H1 (cell line): ENCODE measurements around the gene ZFPL1. TPM values are rescaled to one million over a fixed set of nuclear protein-coding genes. Genes with fewer than 3 reads are reported as not detected.

Source experiments
- CTCF ChIA-PET: fragments of 300-600 bp; sonication (Branson Sonifier 250); formaldehyde crosslinking; loops from one replicate; lab custom pipeline; 2021; ENCODE audit not compliant: partially characterized antibody; lab: Charles Lee
- POLR2A ChIA-PET: fragments of 300-600 bp; sonication (Branson Sonifier 250); formaldehyde crosslinking; loops from one replicate; lab custom pipeline; 2021; ENCODE audit warnings: inconsistent platforms; ENCODE audit not compliant: partially characterized antibody; lab: Charles Lee
- DNase-seq, 2 experiments: peaks; one replicate each; pipeline versions ENCODE4 v3.0.0 to v3.0.0-alpha.2; 2010 to 2022; ENCODE audit warnings: low spot score in 2 of 2, low read depth in 1 of 2, mixed read lengths in 1 of 2
- FAIRE-seq: peaks from 2 replicates; lab custom pipeline; 2011; peaks lifted over from hg19 to GRCh38; lab: Jason Lieb, UNC
- H2AFZ ChIP-seq: 2 replicates; pipeline ENCODE4 v1.8.1; 2012; ENCODE audit warnings: low read length, inconsistent platforms
- H2AK5ac ChIP-seq: 2 replicates; pipeline ENCODE4 v1.6.1; 2013; ENCODE audit warnings: low read depth, low read length
- H2BK120ac ChIP-seq: replicated peaks from 2 replicates; pipeline ENCODE3; 2013; ENCODE audit warnings: low read depth, low read length, inconsistent platforms
- H2BK12ac ChIP-seq: 2 replicates; pipeline ENCODE4 v1.6.1; 2013; ENCODE audit warnings: low read depth, low read length
- H2BK15ac ChIP-seq: 2 replicates; pipeline ENCODE4 v1.6.1; 2013; ENCODE audit warnings: low read length
- H2BK20ac ChIP-seq: 2 replicates; pipeline ENCODE4 v1.6.1; 2013; ENCODE audit warnings: low read length
- H2BK5ac ChIP-seq: 2 replicates; pipeline ENCODE4 v1.6.1; 2013; ENCODE audit warnings: low read depth, low read length
- H3K14ac ChIP-seq: 2 replicates; pipeline ENCODE4 v1.6.1; 2013; ENCODE audit warnings: inconsistent platforms; ENCODE audit not compliant: insufficient read length
- H3K18ac ChIP-seq: 2 replicates; pipeline ENCODE4 v1.6.1; 2013; ENCODE audit warnings: low read length; ENCODE audit errors: extremely low read depth
- H3K23ac ChIP-seq: 2 replicates; pipeline ENCODE4 v1.6.1; 2013; ENCODE audit warnings: inconsistent platforms; ENCODE audit not compliant: insufficient read length
- H3K23me2 ChIP-seq: 2 replicates; pipeline ENCODE4 v1.6.1; 2013; ENCODE audit warnings: low read depth, low read length
- H3K27ac ChIP-seq: 2 replicates; pipeline ENCODE4 v1.6.1; 2011; ENCODE audit warnings: low read depth, low read length, inconsistent platforms
- H3K27me3 ChIP-seq, 4 experiments: replicated peaks in 1 of 4; 1 replicate in 1 of 4; 2 replicates in 3 of 4; pipeline versions ENCODE4 v1.6.1 to v1.8.1; 2011 to 2013; ENCODE audit warnings: low read length in 3 of 4, mild to moderate bottlenecking in 3 of 4, inconsistent platforms in 2 of 4, mixed read lengths in 2 of 4, moderate library complexity in 1 of 4; ENCODE audit not compliant: control insufficient read depth in 3 of 4, insufficient read depth in 3 of 4; ENCODE audit errors: extremely low read depth in 1 of 4
- H3K36me3 ChIP-seq, 4 experiments: 2 replicates each; pipeline versions ENCODE4 v1.6.1 to v1.8.1; 2011 to 2013; ENCODE audit warnings: mild to moderate bottlenecking in 4 of 4, low read length in 3 of 4, moderate library complexity in 2 of 4, control low read depth in 1 of 4, inconsistent platforms in 1 of 4; ENCODE audit not compliant: insufficient read depth in 4 of 4, control insufficient read depth in 2 of 4
- H3K4ac ChIP-seq: replicated peaks from 2 replicates; pipeline ENCODE3; 2013; ENCODE audit warnings: low read length, low read depth, mixed read lengths, inconsistent platforms; ENCODE audit not compliant: insufficient read length
- H3K4me1 ChIP-seq, 4 experiments: replicated peaks in 1 of 4; 1 replicate in 1 of 4; 2 replicates in 3 of 4; pipeline versions ENCODE4 v1.6.1 to v1.8.1; 2011 to 2013; ENCODE audit warnings: low read length in 3 of 4, inconsistent platforms in 2 of 4, mixed read lengths in 1 of 4; ENCODE audit not compliant: insufficient read depth in 4 of 4, control insufficient read depth in 3 of 4
- H3K4me2 ChIP-seq, 2 experiments: 2 replicates each; pipeline versions ENCODE4 v1.6.1 to v1.8.1; 2011 to 2013; ENCODE audit warnings: low read depth in 2 of 2, low read length in 2 of 2, control low read depth in 1 of 2, inconsistent platforms in 1 of 2, mild to moderate bottlenecking in 1 of 2; ENCODE audit not compliant: insufficient read depth in 1 of 2
- H3K4me3 ChIP-seq, 4 experiments: fragments of 200-600, 300-600 bp in 1 of 4; sonication (generic), shearing (Covaris generic), sonication (Bioruptor Twin) in 1 of 4; 2 replicates each; pipeline versions ENCODE4 v1.5.1 to v1.8.1; 2011 to 2016; ENCODE audit warnings: low read length in 4 of 4, low read depth in 3 of 4, control low read depth in 2 of 4, inconsistent platforms in 2 of 4, mild to moderate bottlenecking in 2 of 4, mixed read lengths in 1 of 4, moderate library complexity in 1 of 4; ENCODE audit not compliant: insufficient read depth in 2 of 4; ENCODE audit errors: extremely low read depth in 1 of 4
- H3K56ac ChIP-seq: replicated peaks from 2 replicates; pipeline ENCODE3; 2013; ENCODE audit warnings: low read depth, mild to moderate bottlenecking, mixed read lengths, low read length, inconsistent platforms; ENCODE audit not compliant: insufficient read length
- H3K79me1 ChIP-seq: 2 replicates; pipeline ENCODE4 v1.6.1; 2013; ENCODE audit warnings: low read depth, low read length, control low read depth
- H3K79me2 ChIP-seq, 2 experiments: 2 replicates each; pipeline versions ENCODE4 v1.6.1 to v1.8.1; 2012 to 2013; ENCODE audit warnings: low read length in 2 of 2, mild to moderate bottlenecking in 2 of 2, inconsistent platforms in 1 of 2; ENCODE audit not compliant: insufficient read depth in 2 of 2, control insufficient read depth in 1 of 2
- H3K9ac ChIP-seq, 4 experiments: replicated peaks in 1 of 4; 1 replicate in 1 of 4; 2 replicates in 3 of 4; pipeline versions ENCODE4 v1.6.1 to v1.8.1; 2011 to 2013; ENCODE audit warnings: low read depth in 3 of 4, low read length in 3 of 4, control low read depth in 2 of 4, mild to moderate bottlenecking in 2 of 4, moderate library complexity in 2 of 4, inconsistent platforms in 1 of 4; ENCODE audit errors: extremely low read depth in 1 of 4
- H3K9me3 ChIP-seq, 2 experiments: 2 replicates each; pipeline versions ENCODE4 v1.6.1 to v1.8.1; 2012 to 2013; ENCODE audit warnings: mild to moderate bottlenecking in 2 of 2, moderate library complexity in 2 of 2, control low read depth in 1 of 2, inconsistent platforms in 1 of 2, low read depth in 1 of 2, low read length in 1 of 2, mixed read lengths in 1 of 2; ENCODE audit not compliant: insufficient read depth in 2 of 2
- H4K20me1 ChIP-seq, 2 experiments: replicated peaks in 1 of 2; 2 replicates each; pipeline versions ENCODE3 to v1.8.1; 2011 to 2013; ENCODE audit warnings: inconsistent platforms in 2 of 2, low read length in 2 of 2, mild to moderate bottlenecking in 1 of 2; ENCODE audit not compliant: insufficient read depth in 2 of 2, control insufficient read depth in 1 of 2
- H4K5ac ChIP-seq: 2 replicates; pipeline ENCODE4 v1.6.1; 2013; ENCODE audit warnings: low read length, low read depth, mixed read lengths, inconsistent platforms; ENCODE audit not compliant: insufficient read length
- H4K8ac ChIP-seq: 2 replicates; pipeline ENCODE4 v1.8.0; 2013; ENCODE audit warnings: mild to moderate bottlenecking, moderate library complexity, low read length, inconsistent platforms; ENCODE audit not compliant: insufficient read depth; ENCODE audit errors: extremely low read depth
- H4K91ac ChIP-seq: replicated peaks from 2 replicates; pipeline ENCODE3; 2013; ENCODE audit warnings: low read length, mixed read lengths, inconsistent platforms; ENCODE audit not compliant: insufficient read length
- ASH2L ChIP-seq: fragments of 200-600, 300-600 bp; sonication (generic); IDR thresholded peaks from one replicate; pipeline ENCODE4 v1.7.1; 2017; ENCODE audit warnings: low read length
- ATF2 ChIP-seq: IDR thresholded peaks from 2 replicates; pipeline ENCODE4 v1.6.1; 2012; ENCODE audit warnings: low read length, inconsistent platforms
- JUN ChIP-seq: IDR thresholded peaks from 2 replicates; pipeline ENCODE4 v1.6.1; 2011; ENCODE audit warnings: low read depth, mild to moderate bottlenecking, improper control_type of control experiment, low read length
- MAX ChIP-seq: IDR thresholded peaks from 2 replicates; pipeline ENCODE4 v1.6.1; 2012; ENCODE audit warnings: inconsistent platforms
- POLR2A ChIP-seq, 2 experiments: IDR thresholded peaks; 1 replicate in 1 of 2; 2 replicates in 1 of 2; pipeline ENCODE4 v1.6.1; 2011; ENCODE audit warnings: low read depth in 2 of 2, low read length in 2 of 2, mild to moderate bottlenecking in 2 of 2; ENCODE audit errors: control extremely low read depth in 1 of 2
- RNF2 ChIP-seq: fragments of 200-900, 300-1000 bp; sonication (generic); IDR thresholded peaks from 2 replicates; pipeline ENCODE4 v1.7.1; 2016; ENCODE audit warnings: borderline replicate concordance, low read depth, mild to moderate bottlenecking, antibody characterized with exemption, low read length; ENCODE audit not compliant: poor library complexity, severe bottlenecking; ENCODE audit errors: missing control alignments
- TAF1 ChIP-seq: IDR thresholded peaks from 2 replicates; pipeline ENCODE4 v1.6.1; 2011; ENCODE audit warnings: mild to moderate bottlenecking, low read depth, low read length
- TCF12 ChIP-seq: IDR thresholded peaks from 2 replicates; pipeline ENCODE4 v1.6.1; 2011; ENCODE audit warnings: low read depth, mild to moderate bottlenecking, low read length
- WGBS, 2 experiments: shearing (Covaris generic) in 1 of 2; methylation state at CpG; one replicate each; pipeline versions ENCODE4 v1.1.6 to v1.1.7; 2013 to 2015; ENCODE audit warnings: low lambda C conversion rate in 2 of 2, mixed read lengths in 2 of 2, inconsistent platforms in 1 of 2, low coverage in 1 of 2, missing lambda C conversion rate in 1 of 2; ENCODE audit not compliant: insufficient replicate concordance in 2 of 2, insufficient coverage in 1 of 2, insufficient read length in 1 of 2; ENCODE audit errors: extremely low coverage in 1 of 2, missing lambda C conversion rate in 1 of 2; 5-methylcytosine and 5-hydroxymethylcytosine counted together
- polyA plus RNA-seq, 7 experiments: library from polyadenylated mRNA; depleted of rRNA in 3 of 7; stranded (reverse) in 5 of 7; unstranded in 2 of 7; fragments of >200 nt in 5 of 7; fragments of 200-250 nt in 2 of 7; gene quantifications; 1 replicate in 5 of 7; 2 replicates in 1 of 7; 4 replicates in 1 of 7; pipeline versions ENCODE4 v1.2.1 to v1.2.3, GENCODE V29; 2011 to 2013; ENCODE audit warnings: missing spikeins in 2 of 7, mixed read lengths in 2 of 7
- total RNA-seq: library from RNA; stranded (reverse); fragmentation: NEBNext Ultra II Directional; extraction: Animal tissue kit (Norgen Biotek cat#: 25700); gene quantifications from 2 replicates; pipeline ENCODE4 v1.2.1, GENCODE V29; 2021

ZFPL1 gene
- total and polyA plus RNA-seq, 2 of the 8 experiments (the other 6 are each of a cell fraction or from before 2014, with no cell fraction given) = 21.5 to 76.8 TPM

GRCh38 chr11:65066805-65067291 is 17.2 kb upstream of the ZFPL1 start:
- Histone ChIP-seq H3K23me2 (no peaks in the 10 kb centered on the region), H2BK15ac (no peak overlapping the region; the same call in 1 of the 2 replicates), H3K18ac (peak overlapping the region; percentile 95), H3K27ac (peak overlapping the region; percentile 71; the same call in 1 of the 2 replicates), H3K56ac (no peak overlapping the region), H3K4me3 (peak overlapping the region in 2 of 4 experiments; percentile 19 to 34; a peak in 5 of 8 replicates), H3K27me3 (no peaks in the 10 kb centered on the region), H3K14ac (no peak overlapping the region), H2AFZ (peak overlapping the region; percentile 15; the same call in 1 of the 2 replicates), H4K91ac (peak overlapping the region; percentile 79), H2BK5ac (peak overlapping the region; percentile 69; the same call in 1 of the 2 replicates), H2BK120ac (peak overlapping the region; percentile 13), H3K9me3 (no peaks in the 10 kb centered on the region), H2AK5ac (no peak overlapping the region), H4K20me1 (no peaks in the 10 kb centered on the region), H2BK20ac (0 out of 2 replicates have a peak overlapping the region, but pooled peaks have one; percentile 48), H4K5ac (peak overlapping the region; percentile 38), H3K9ac (peak overlapping the region in 2 of 4 experiments; percentile 29 to 48; a peak in 2 of 7 replicates), H3K36me3 (no peaks in the 10 kb centered on the region), H3K4ac (peak overlapping the region; percentile 95), H3K79me1 (no peaks in the 10 kb centered on the region), H3K23ac (no peak overlapping the region), H3K4me1 (peaks cover 5 to 23% (median 17%) of the 10 kb centered on the region in 4 experiments), H3K79me2 (no peaks in the 10 kb centered on the region), H4K8ac (peak overlapping the region; percentile 81), H2BK12ac (peak overlapping the region; percentile 90; the same call in 1 of the 2 replicates), H3K4me2 (peak overlapping the region; percentile 31 to 55; a peak in 3 of 4 replicates)
- POLR2A ChIA-PET = interaction anchor here (0.9 to 21.6 kb wide), 12 partner anchors 9 to 289 kb away, joined by 3 to 230 read pairs (median 4); partner anchors contain the start of genes ARL2, EHD1, FAU and MRPL49
- CTCF ChIA-PET = interaction anchor here (0.7 to 3.1 kb wide), 4 partner anchors 9 to 218 kb away, joined by 3 to 21 read pairs (median 6); no protein-coding TSS in a partner anchor
- TF ChIP-seq TAF1 = 0 out of 2 replicates have a peak, but pooled peaks have one; percentile 13
- TF ChIP-seq JUN = no peak
- TF ChIP-seq ATF2 = no peak
- TF ChIP-seq RNF2 = no peak
- TF ChIP-seq POLR2A (IDR thresholded peaks at IDR 0.05; ENCODE audit: control extremely low read depth in 1 of 2, low read depth in 2 of 2, low read length in 2 of 2) = peak in 1 of 2 experiments; percentile 62; a peak in 2 of 3 replicates
- TF ChIP-seq ASH2L = peak; percentile 60
- TF ChIP-seq TCF12 = peak; percentile 68; the same call in 1 of the 2 replicates
- TF ChIP-seq MAX = peak; percentile 38; the same call in 1 of the 2 replicates
- FAIRE-seq = peak; percentile 32
- 67% methylated on average over 4 of the region's 4 CpGs; no CpG with 5 or more reads in 1 of the 2 experiments for WGBS, 2 experiments
- peak in 1 of 2 experiments; percentile 64 for DNase-seq
